ENCODE results near the gene ELMO2.

- TF ChIP-seq ZNF281 (CRISPR knock-in tag; IDR thresholded peaks at IDR 0.05), result no peak
- no peak for TF ChIP-seq CTCF (IDR thresholded peaks at IDR 0.05)
- TF ChIP-seq HMGA2 (CRISPR knock-in tag; IDR thresholded peaks at IDR 0.05), result no peak
- TF ChIP-seq TEAD4 (CRISPR knock-in tag; IDR thresholded peaks at IDR 0.05), result no peak
- no peak for TF ChIP-seq TCF7 (CRISPR knock-in tag; IDR thresholded peaks at IDR 0.05; ENCODE audit: low read depth)
- TF ChIP-seq MXD4 (CRISPR knock-in tag; IDR thresholded peaks at IDR 0.05; ENCODE audit: borderline replicate concordance), result no peak
- TF ChIP-seq ELF4 (CRISPR knock-in tag; IDR thresholded peaks at IDR 0.05; ENCODE audit: low read depth), result no peak
- no peak for TF ChIP-seq ZBTB21 (CRISPR knock-in tag; IDR thresholded peaks at IDR 0.05; ENCODE audit: borderline replicate concordance)
- no peak for TF ChIP-seq SOX15 (CRISPR knock-in tag; IDR thresholded peaks at IDR 0.05)
Measured at GRCh38 chr20:46316984-46317684, 89.3 kb downstream of the ELMO2 start.
